Peyer's patch (tissue), 4 donors: Measurements from ENCODE around the gene DMRT1.

ENCODE experiments used
- CTCF ChIP-seq, 6 experiments: fragments of 450-650 bp in 4 of 6; fragments of 200-600 bp in 2 of 6; sonication (generic) in 1 of 6; IDR thresholded peaks; one replicate each; pipeline ENCODE4 v1.5.1; 2017 to 2019; ENCODE audit warnings: antibody characterized with exemption in 6 of 6, mild to moderate bottlenecking in 3 of 6, moderate library complexity in 1 of 6
- POLR2A ChIP-seq, 2 donors: fragments of 450-650 bp; IDR thresholded peaks; one replicate each; pipeline ENCODE4 v1.5.1; 2017; ENCODE audit warnings: antibody characterized with exemption in 2 of 2, mild to moderate bottlenecking in 2 of 2, moderate library complexity in 2 of 2

- TF ChIP-seq CTCF (IDR thresholded peaks at IDR 0.05): no peak
- TF ChIP-seq POLR2A (IDR thresholded peaks at IDR 0.05): no peak
Measured at GRCh38 chr9:1007312-1007711, 165.8 kb downstream of the DMRT1 start.
